WTC11 (cell line): ENCODE data around the gene PLXNB2. TPM values are rescaled to one million over a fixed set of nuclear protein-coding genes. Genes with fewer than 3 reads are reported as not detected.

Experiments
- ATAC-seq: fragments of 200-7000 bp; cut with Tn5 transposase; 2 replicates; pipeline ENCODE4 v1.10.0; 2021; ENCODE audit warnings: mild to moderate bottlenecking, moderate library complexity
- CTCF ChIA-PET: fragments of 300-600 bp; sonication (Branson Sonifier 250); formaldehyde crosslinking; loops from one replicate; lab custom pipeline; 2021; ENCODE audit warnings: antibody characterized with exemption; lab: Charles Lee
- POLR2A ChIA-PET: fragments of 350-600 bp; sonication (Branson Sonifier 250); formaldehyde crosslinking; loops from one replicate; lab custom pipeline; 2021; ENCODE audit warnings: antibody characterized with exemption; lab: Charles Lee
- DNase-seq: peaks from one replicate; pipeline ENCODE4 v3.0.0; 2021; ENCODE audit warnings: low spot score
- H3K27ac Mint-ChIP-seq: 2 replicates; pipeline ENCODE4 v1.8.0; 2021; ENCODE audit warnings: mixed read lengths
- H3K27me3 Mint-ChIP-seq: 2 replicates; pipeline ENCODE4 v1.8.0; 2021; ENCODE audit warnings: low read depth, mild to moderate bottlenecking, moderate library complexity, mixed read lengths
- H3K36me3 Mint-ChIP-seq: 2 replicates; pipeline ENCODE4 v1.8.0; 2021; ENCODE audit warnings: mixed read lengths
- H3K4me1 Mint-ChIP-seq: 2 replicates; pipeline ENCODE4 v1.8.0; 2022; ENCODE audit warnings: mixed read lengths
- H3K4me3 Mint-ChIP-seq: 2 replicates; pipeline ENCODE4 v1.8.0; 2021; ENCODE audit warnings: mild to moderate bottlenecking, moderate library complexity, mixed read lengths
- H3K9me3 Mint-ChIP-seq: 2 replicates; pipeline ENCODE4 v1.8.0; 2021; ENCODE audit warnings: mixed read lengths
- ESRRA ChIP-seq: sonication (generic); formaldehyde crosslinking; IDR thresholded peaks from 2 replicates; pipeline ENCODE4 v1.8.1; 2022; ENCODE audit warnings: mild to moderate bottlenecking, missing genetic modification reagents, borderline replicate concordance
- ETV6 ChIP-seq: sonication (generic); formaldehyde crosslinking; IDR thresholded peaks from 2 replicates; pipeline ENCODE4 v1.8.1; 2022; ENCODE audit warnings: mild to moderate bottlenecking, missing genetic modification reagents
- KAT7 ChIP-seq: sonication (generic); formaldehyde crosslinking; IDR thresholded peaks from 2 replicates; pipeline ENCODE4 v1.8.1; 2023; ENCODE audit warnings: missing genetic modification reagents, mild to moderate bottlenecking, borderline replicate concordance
- MXD4 ChIP-seq: fragments of 250-450 bp; sonication (Bioruptor Pico); IDR thresholded peaks from 2 replicates; pipeline ENCODE4 v1.8.0; 2021; ENCODE audit warnings: mild to moderate bottlenecking, moderate library complexity, borderline replicate concordance
- NFATC4 ChIP-seq: fragments of 250-450 bp; sonication (Bioruptor Pico); IDR thresholded peaks from 2 replicates; pipeline ENCODE4 v1.9.0; 2021; ENCODE audit warnings: mild to moderate bottlenecking
- NFE2L1 ChIP-seq: sonication (generic); formaldehyde crosslinking; IDR thresholded peaks from 2 replicates; pipeline ENCODE4 v1.8.1; 2023; ENCODE audit warnings: missing genetic modification reagents
- NR1H2 ChIP-seq: sonication (generic); formaldehyde crosslinking; IDR thresholded peaks from 2 replicates; pipeline ENCODE4 v1.9.0; 2021; ENCODE audit warnings: mild to moderate bottlenecking, moderate library complexity, missing genetic modification reagents
- NR2C2 ChIP-seq: sonication (generic); formaldehyde crosslinking; IDR thresholded peaks from 2 replicates; pipeline ENCODE4 v1.8.0; 2022; ENCODE audit warnings: mild to moderate bottlenecking, missing genetic modification reagents
- NR3C1 ChIP-seq: sonication (generic); formaldehyde crosslinking; conservative IDR thresholded peaks from 2 replicates; pipeline ENCODE4 v1.8.1; 2023; ENCODE audit warnings: low read depth, mild to moderate bottlenecking, missing genetic modification reagents
- SMAD4 ChIP-seq: sonication (generic); formaldehyde crosslinking; IDR thresholded peaks from 2 replicates; pipeline ENCODE4 v1.8.0; 2022; ENCODE audit warnings: mild to moderate bottlenecking, missing genetic modification reagents
- SP1 ChIP-seq: sonication (generic); formaldehyde crosslinking; conservative IDR thresholded peaks from 2 replicates; pipeline ENCODE4 v1.8.1; 2022; ENCODE audit warnings: missing genetic modification reagents
- ZBTB21 ChIP-seq: sonication (generic); formaldehyde crosslinking; IDR thresholded peaks from 2 replicates; pipeline ENCODE4 v1.8.1; 2023; ENCODE audit warnings: mild to moderate bottlenecking, missing genetic modification reagents, borderline replicate concordance
- ZNF263 ChIP-seq: sonication (generic); formaldehyde crosslinking; IDR thresholded peaks from 2 replicates; pipeline ENCODE4 v1.8.1; 2022; ENCODE audit warnings: low read depth, mild to moderate bottlenecking, moderate library complexity, missing genetic modification reagents
- ZNF416 ChIP-seq: fragments of 250-450 bp; sonication (Bioruptor Pico); IDR thresholded peaks from 2 replicates; pipeline ENCODE4 v1.9.0; 2021; ENCODE audit warnings: mild to moderate bottlenecking, inconsistent platforms
- ZNF423 ChIP-seq: fragments of 250-450 bp; sonication (Bioruptor Pico); IDR thresholded peaks from 2 replicates; pipeline ENCODE4 v2.1.2; 2022; ENCODE audit warnings: mild to moderate bottlenecking, moderate library complexity
- ZNF671 ChIP-seq: fragments of 250-450 bp; sonication (Bioruptor Pico); IDR thresholded peaks from 2 replicates; pipeline ENCODE4 v1.8.0; 2021; ENCODE audit warnings: mild to moderate bottlenecking
- total RNA-seq: library from RNA; stranded (reverse); gene quantifications from 3 replicates; pipeline ENCODE4 v1.2.3, GENCODE V29; 2021
- TF ChIP-seq, protein P1 (sequence below): fragments of 250-450 bp; sonication (Bioruptor Pico); IDR thresholded peaks from 2 replicates; pipeline ENCODE4 v2.1.2; 2022; ENCODE audit warnings: mild to moderate bottlenecking, moderate library complexity
- TF ChIP-seq, protein P2 (sequence below): fragments of 250-450 bp; sonication (Bioruptor Pico); IDR thresholded peaks from 2 replicates; pipeline ENCODE4 v1.9.0; 2021; ENCODE audit warnings: mild to moderate bottlenecking, borderline replicate concordance
- TF ChIP-seq, protein P3 (sequence below): sonication (generic); formaldehyde crosslinking; IDR thresholded peaks from 2 replicates; pipeline ENCODE4 v1.8.0; 2022; ENCODE audit warnings: mild to moderate bottlenecking, missing genetic modification reagents
- TF ChIP-seq, protein P4 (sequence below): sonication (generic); formaldehyde crosslinking; IDR thresholded peaks from 2 replicates; pipeline ENCODE4 v1.8.1; 2022; ENCODE audit warnings: missing genetic modification reagents, borderline replicate concordance
- TF ChIP-seq, protein P5 (sequence below): sonication (generic); formaldehyde crosslinking; IDR thresholded peaks from 2 replicates; pipeline ENCODE4 v1.8.1; 2022; ENCODE audit warnings: low read depth, missing genetic modification reagents, borderline replicate concordance
- TF ChIP-seq, protein P6 (sequence below): sonication (generic); formaldehyde crosslinking; conservative IDR thresholded peaks from 2 replicates; pipeline ENCODE4 v1.8.1; 2022; ENCODE audit warnings: mild to moderate bottlenecking, missing genetic modification reagents

The PLXNB2 gene
- total RNA-seq, 1 experiment from 2014 or later = 113 TPM

DNA sequence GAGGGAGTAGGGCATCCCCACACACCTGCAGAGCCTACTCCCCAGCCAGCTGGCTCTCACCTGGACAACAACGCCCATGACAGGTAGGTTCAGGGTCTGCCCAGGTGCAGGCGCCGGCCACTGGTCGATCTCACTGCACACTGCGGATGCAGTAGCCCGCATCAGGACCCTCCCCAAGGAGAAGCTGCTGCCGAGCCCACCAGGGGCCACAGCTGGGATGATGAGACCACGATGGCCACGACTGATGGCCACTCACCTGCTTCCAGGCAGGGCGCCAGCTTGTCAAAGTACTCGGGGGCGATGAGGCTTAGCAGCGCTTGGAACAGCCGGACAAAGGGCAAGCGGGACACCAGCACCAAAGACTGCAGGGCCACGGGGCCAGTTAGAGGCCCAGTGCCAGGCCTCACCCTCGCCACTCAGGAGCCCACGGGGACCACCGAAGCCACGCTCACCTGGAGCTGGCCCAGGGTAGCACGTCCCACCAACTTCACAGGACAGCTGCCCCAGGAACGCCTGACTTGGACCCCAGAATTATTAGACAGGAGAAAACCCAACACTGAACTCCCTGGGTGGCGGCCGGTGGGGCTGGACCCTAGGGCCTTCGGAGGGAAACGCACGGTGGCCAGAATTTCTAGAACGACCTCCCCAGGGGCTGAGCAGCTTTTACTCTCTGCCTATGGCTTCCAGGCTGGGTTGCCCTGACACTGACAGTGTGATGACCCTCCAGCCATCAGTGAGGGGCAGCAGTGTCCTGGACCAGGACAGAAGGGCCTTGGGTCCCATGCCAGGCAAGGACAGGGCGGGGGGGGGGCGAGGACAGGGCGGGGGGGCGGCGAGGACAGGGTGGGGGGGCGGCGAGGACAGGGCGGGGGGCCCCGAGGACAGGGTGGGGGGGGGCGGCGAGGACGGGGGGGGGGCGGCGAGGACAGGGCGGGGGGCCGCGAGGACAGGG, 8.9 kb upstream of the PLXNB2 start:
- CTCF ChIA-PET = interaction anchor here (0.6 to 2.4 kb wide), 9 partner anchors 7 to 357 kb away, joined by 3 to 7 read pairs (median 4); partner anchors contain the start of genes DENND6B, PLXNB2 and SHANK3
- Mint-ChIP-seq H3K9me3 (no peaks in the 10 kb centered on the region), H3K4me1 (peaks cover 5% of the 10 kb centered on the region), H3K27me3 (no peaks in the 10 kb centered on the region; the same call in 1 of the 2 replicates), H3K27ac (no peak overlapping the region), H3K36me3 (no peaks in the 10 kb centered on the region), H3K4me3 (no peak overlapping the region)
- POLR2A ChIA-PET = interaction anchor here (0.5 kb wide), 1 partner anchor 42 kb away, joined by 3 read pairs; no protein-coding TSS in a partner anchor
- no peak for TF ChIP-seq NR2C2 (CRISPR knock-in tag)
- TF ChIP-seq ZNF263 (CRISPR knock-in tag) = no peak
- TF ChIP-seq MXD4 (CRISPR knock-in tag) = no peak
- TF ChIP-seq NFATC4 (CRISPR knock-in tag) = no peak
- TF ChIP-seq, protein P1, sequence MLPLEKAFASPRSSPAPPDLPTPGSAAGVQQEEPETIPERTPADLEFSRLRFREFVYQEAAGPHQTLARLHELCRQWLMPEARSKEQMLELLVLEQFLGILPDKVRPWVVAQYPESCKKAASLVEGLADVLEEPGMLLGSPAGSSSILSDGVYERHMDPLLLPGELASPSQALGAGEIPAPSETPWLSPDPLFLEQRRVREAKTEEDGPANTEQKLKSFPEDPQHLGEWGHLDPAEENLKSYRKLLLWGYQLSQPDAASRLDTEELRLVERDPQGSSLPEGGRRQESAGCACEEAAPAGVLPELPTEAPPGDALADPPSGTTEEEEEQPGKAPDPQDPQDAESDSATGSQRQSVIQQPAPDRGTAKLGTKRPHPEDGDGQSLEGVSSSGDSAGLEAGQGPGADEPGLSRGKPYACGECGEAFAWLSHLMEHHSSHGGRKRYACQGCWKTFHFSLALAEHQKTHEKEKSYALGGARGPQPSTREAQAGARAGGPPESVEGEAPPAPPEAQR (CRISPR knock-in tag) = no peak
- TF ChIP-seq, protein P2, sequence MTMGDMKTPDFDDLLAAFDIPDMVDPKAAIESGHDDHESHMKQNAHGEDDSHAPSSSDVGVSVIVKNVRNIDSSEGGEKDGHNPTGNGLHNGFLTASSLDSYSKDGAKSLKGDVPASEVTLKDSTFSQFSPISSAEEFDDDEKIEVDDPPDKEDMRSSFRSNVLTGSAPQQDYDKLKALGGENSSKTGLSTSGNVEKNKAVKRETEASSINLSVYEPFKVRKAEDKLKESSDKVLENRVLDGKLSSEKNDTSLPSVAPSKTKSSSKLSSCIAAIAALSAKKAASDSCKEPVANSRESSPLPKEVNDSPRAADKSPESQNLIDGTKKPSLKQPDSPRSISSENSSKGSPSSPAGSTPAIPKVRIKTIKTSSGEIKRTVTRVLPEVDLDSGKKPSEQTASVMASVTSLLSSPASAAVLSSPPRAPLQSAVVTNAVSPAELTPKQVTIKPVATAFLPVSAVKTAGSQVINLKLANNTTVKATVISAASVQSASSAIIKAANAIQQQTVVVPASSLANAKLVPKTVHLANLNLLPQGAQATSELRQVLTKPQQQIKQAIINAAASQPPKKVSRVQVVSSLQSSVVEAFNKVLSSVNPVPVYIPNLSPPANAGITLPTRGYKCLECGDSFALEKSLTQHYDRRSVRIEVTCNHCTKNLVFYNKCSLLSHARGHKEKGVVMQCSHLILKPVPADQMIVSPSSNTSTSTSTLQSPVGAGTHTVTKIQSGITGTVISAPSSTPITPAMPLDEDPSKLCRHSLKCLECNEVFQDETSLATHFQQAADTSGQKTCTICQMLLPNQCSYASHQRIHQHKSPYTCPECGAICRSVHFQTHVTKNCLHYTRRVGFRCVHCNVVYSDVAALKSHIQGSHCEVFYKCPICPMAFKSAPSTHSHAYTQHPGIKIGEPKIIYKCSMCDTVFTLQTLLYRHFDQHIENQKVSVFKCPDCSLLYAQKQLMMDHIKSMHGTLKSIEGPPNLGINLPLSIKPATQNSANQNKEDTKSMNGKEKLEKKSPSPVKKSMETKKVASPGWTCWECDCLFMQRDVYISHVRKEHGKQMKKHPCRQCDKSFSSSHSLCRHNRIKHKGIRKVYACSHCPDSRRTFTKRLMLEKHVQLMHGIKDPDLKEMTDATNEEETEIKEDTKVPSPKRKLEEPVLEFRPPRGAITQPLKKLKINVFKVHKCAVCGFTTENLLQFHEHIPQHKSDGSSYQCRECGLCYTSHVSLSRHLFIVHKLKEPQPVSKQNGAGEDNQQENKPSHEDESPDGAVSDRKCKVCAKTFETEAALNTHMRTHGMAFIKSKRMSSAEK (CRISPR knock-in tag) = no peak
- no peak for TF ChIP-seq SP1 (CRISPR knock-in tag)
- DNase-seq (no peak), ATAC-seq (no peak)

DNA sequence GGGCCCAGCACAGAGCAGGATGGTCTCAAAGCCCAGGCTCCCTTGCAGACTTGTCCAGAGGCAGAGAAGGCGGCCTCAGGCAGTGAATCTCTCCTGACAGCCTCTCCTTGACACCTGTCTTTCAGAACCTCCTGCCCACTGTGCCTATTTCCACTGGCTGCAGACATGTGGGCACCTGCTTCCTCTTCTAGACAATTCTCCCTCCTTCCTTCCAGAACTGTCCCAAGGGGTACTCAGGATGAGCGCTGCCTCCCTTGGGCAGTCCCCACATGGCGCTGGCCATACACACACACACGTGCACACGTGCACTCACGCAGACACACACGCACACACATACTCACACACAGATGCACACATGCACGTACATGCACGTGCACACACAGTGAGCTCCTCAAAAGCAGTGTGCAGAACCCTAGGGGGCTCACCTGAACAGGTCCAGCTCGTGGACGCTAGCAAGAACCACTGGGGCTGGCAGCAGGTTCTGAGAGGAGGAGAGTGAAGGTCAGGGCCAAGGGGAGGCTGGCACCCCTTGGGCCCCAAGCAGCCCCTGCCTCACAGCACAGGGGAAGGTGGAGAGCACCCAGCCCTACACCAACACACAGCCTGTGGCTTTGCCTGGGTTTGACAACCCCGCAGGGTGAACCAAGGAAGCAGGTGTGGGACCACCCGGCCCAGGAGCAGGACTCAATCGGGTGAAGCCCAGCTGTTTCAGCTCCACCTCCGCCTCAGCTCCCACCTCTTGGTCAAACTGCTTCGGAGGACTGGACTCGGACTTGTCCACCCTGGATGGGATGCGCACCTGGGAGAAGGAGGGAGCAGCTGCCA, 8.1 kb upstream of the PLXNB2 start:
- Mint-ChIP-seq H3K4me3 (no peak overlapping the region), H3K27me3 (no peaks in the 10 kb centered on the region; the same call in 1 of the 2 replicates), H3K9me3 (no peaks in the 10 kb centered on the region), H3K36me3 (no peaks in the 10 kb centered on the region), H3K27ac (no peak overlapping the region), H3K4me1 (peaks cover 5% of the 10 kb centered on the region)
- DNase-seq (no peak), ATAC-seq (no peak)
- ChIA-PET POLR2A (interaction anchor here (0.5 kb wide), 1 partner anchor 43 kb away, joined by 3 read pairs; no protein-coding TSS in a partner anchor), CTCF (interaction anchor here (0.6 to 2.4 kb wide), 9 partner anchors 9 to 332 kb away, joined by 3 to 7 read pairs (median 6); partner anchors contain the start of genes DENND6B and PLXNB2)
- TF ChIP-seq ETV6 (CRISPR knock-in tag) = no peak
- no peak for TF ChIP-seq ZNF671 (CRISPR knock-in tag)
- TF ChIP-seq, protein P3, sequence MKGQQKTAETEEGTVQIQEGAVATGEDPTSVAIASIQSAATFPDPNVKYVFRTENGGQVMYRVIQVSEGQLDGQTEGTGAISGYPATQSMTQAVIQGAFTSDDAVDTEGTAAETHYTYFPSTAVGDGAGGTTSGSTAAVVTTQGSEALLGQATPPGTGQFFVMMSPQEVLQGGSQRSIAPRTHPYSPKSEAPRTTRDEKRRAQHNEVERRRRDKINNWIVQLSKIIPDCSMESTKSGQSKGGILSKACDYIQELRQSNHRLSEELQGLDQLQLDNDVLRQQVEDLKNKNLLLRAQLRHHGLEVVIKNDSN (CRISPR knock-in tag) = no peak
- TF ChIP-seq ZBTB21 (CRISPR knock-in tag) = no peak
- TF ChIP-seq, protein P4, sequence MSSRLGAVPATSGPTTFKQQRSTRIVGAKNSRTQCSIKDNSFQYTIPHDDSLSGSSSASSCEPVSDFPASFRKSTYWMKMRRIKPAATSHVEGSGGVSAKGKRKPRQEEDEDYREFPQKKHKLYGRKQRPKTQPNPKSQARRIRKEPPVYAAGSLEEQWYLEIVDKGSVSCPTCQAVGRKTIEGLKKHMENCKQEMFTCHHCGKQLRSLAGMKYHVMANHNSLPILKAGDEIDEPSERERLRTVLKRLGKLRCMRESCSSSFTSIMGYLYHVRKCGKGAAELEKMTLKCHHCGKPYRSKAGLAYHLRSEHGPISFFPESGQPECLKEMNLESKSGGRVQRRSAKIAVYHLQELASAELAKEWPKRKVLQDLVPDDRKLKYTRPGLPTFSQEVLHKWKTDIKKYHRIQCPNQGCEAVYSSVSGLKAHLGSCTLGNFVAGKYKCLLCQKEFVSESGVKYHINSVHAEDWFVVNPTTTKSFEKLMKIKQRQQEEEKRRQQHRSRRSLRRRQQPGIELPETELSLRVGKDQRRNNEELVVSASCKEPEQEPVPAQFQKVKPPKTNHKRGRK = no peak
- TF ChIP-seq ZNF416 (CRISPR knock-in tag) = no peak
- no peak for TF ChIP-seq SMAD4 (CRISPR knock-in tag)
- TF ChIP-seq, protein P5, sequence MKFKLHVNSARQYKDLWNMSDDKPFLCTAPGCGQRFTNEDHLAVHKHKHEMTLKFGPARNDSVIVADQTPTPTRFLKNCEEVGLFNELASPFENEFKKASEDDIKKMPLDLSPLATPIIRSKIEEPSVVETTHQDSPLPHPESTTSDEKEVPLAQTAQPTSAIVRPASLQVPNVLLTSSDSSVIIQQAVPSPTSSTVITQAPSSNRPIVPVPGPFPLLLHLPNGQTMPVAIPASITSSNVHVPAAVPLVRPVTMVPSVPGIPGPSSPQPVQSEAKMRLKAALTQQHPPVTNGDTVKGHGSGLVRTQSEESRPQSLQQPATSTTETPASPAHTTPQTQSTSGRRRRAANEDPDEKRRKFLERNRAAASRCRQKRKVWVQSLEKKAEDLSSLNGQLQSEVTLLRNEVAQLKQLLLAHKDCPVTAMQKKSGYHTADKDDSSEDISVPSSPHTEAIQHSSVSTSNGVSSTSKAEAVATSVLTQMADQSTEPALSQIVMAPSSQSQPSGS (CRISPR knock-in tag) = no peak
- TF ChIP-seq, protein P6, sequence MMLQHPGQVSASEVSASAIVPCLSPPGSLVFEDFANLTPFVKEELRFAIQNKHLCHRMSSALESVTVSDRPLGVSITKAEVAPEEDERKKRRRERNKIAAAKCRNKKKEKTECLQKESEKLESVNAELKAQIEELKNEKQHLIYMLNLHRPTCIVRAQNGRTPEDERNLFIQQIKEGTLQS (CRISPR knock-in tag) = no peak
- TF ChIP-seq NR3C1 (CRISPR knock-in tag) = no peak
- TF ChIP-seq NFE2L1 (CRISPR knock-in tag) = no peak
- no peak for TF ChIP-seq NR1H2
- TF ChIP-seq ZNF423 (CRISPR knock-in tag) = no peak
- no peak for TF ChIP-seq KAT7 (CRISPR knock-in tag)
- no peak for TF ChIP-seq NFATC4 (CRISPR knock-in tag)
- TF ChIP-seq ESRRA (CRISPR knock-in tag) = no peak
